Measurements from ENCODE around the gene MADD. TPM values are rescaled to one million over a fixed set of nuclear protein-coding genes. Genes with fewer than 3 reads are reported as not detected.

MADD gene
- total and polyA plus RNA-seq, 2 experiments from 2014 or later = 9.9 to 17.4 TPM

GRCh38 chr11:47284151-47284550, 14.2 kb downstream of the MADD start:
- no peaks in the 10 kb centered on the region for H3K79me2 ChIP-seq (ENCODE audit: insufficient read depth)
- DNase-seq = no peak
- H3K9me2 ChIP-seq (ENCODE audit: insufficient read depth) = no peaks in the 10 kb centered on the region
- H3K27me3 ChIP-seq (replicated peaks; ENCODE audit: insufficient read depth) = no peaks in the 10 kb centered on the region
- in situ Hi-C loops (cut with MboI) = no loop called here
- no peaks in the 10 kb centered on the region for H3K9me3 ChIP-seq (ENCODE audit: low read depth)
- no peaks in the 10 kb centered on the region for H3K4me1 ChIP-seq (ENCODE audit: insufficient read depth)
- H3K9ac ChIP-seq = no peak overlapping the region
- no peaks in the 10 kb centered on the region for H3F3A ChIP-seq (ENCODE audit: insufficient read depth)
- 97% methylated on average over 4 of the region's 4 CpGs for WGBS, 2 experiments (ENCODE audit: low coverage in 1 of 2, low lambda C conversion rate in 2 of 2, missing lambda C conversion rate in 2 of 2)
- H2AFZ ChIP-seq = no peak overlapping the region
- H3K36me3 ChIP-seq (ENCODE audit: low read depth) = peaks cover 36% of the 10 kb centered on the region; the same call in 1 of the 2 replicates
- H3K4me2 ChIP-seq (ENCODE audit: unreplicated experiment) = no peak overlapping the region
- TF ChIP-seq EZH2 (IDR thresholded peaks at IDR 0.05; ENCODE audit: insufficient read depth, poor library complexity, severe bottlenecking) = no peak
- no peak for TF ChIP-seq EZH2phosphoT487 (IDR thresholded peaks at IDR 0.05; ENCODE audit: insufficient read depth, low read depth)
- no peaks in the 10 kb centered on the region for H4K20me1 ChIP-seq (ENCODE audit: insufficient read depth)
- no peak overlapping the region for H3K4me3 ChIP-seq
- no peak overlapping the region for H3K27ac ChIP-seq

- no peak overlapping the region for H3K4me3 ChIP-seq
- no peaks in the 10 kb centered on the region for H3F3A ChIP-seq (ENCODE audit: insufficient read depth)
- H3K9ac ChIP-seq = no peak overlapping the region
- H3K27me3 ChIP-seq (replicated peaks; ENCODE audit: insufficient read depth) = no peaks in the 10 kb centered on the region
- no peak overlapping the region for H3K4me2 ChIP-seq (ENCODE audit: unreplicated experiment)
- no peaks in the 10 kb centered on the region for H3K79me2 ChIP-seq (ENCODE audit: insufficient read depth)
- peaks cover 39% of the 10 kb centered on the region; the same call in 1 of the 2 replicates for H3K36me3 ChIP-seq (ENCODE audit: low read depth)
- in situ Hi-C loops (cut with MboI) = no loop called here
- no peak overlapping the region for H2AFZ ChIP-seq
- no peaks in the 10 kb centered on the region for H3K4me1 ChIP-seq (ENCODE audit: insufficient read depth)
- H3K9me3 ChIP-seq (ENCODE audit: low read depth) = no peaks in the 10 kb centered on the region
- H4K20me1 ChIP-seq (ENCODE audit: insufficient read depth) = no peaks in the 10 kb centered on the region
- TF ChIP-seq EZH2 (IDR thresholded peaks at IDR 0.05; ENCODE audit: insufficient read depth, poor library complexity, severe bottlenecking) (no peak), EZH2phosphoT487 (IDR thresholded peaks at IDR 0.05; ENCODE audit: insufficient read depth, low read depth) (no peak)
- no peaks in the 10 kb centered on the region for H3K9me2 ChIP-seq (ENCODE audit: insufficient read depth)
- no peak overlapping the region for H3K27ac ChIP-seq
- WGBS, 2 experiments (ENCODE audit: low coverage in 1 of 2, low lambda C conversion rate in 2 of 2, missing lambda C conversion rate in 2 of 2) = 94 to 97% methylated on average over 13 of the region's 13 CpGs
- no peak for DNase-seq
Observed at GRCh38 chr11:47285969-47286770, 16.2 kb downstream of the MADD start.

GRCh38 chr11:47288066-47288465, 18.1 kb downstream of the MADD start:
- Histone ChIP-seq H2AFZ (no peak overlapping the region), H3K27me3 (replicated peaks; ENCODE audit: insufficient read depth) (no peaks in the 10 kb centered on the region), H3K36me3 (ENCODE audit: low read depth) (peaks cover 27% of the 10 kb centered on the region; the same call in 1 of the 2 replicates), H3K27ac (no peak overlapping the region), H3K9me3 (ENCODE audit: low read depth) (no peaks in the 10 kb centered on the region), H3K4me1 (ENCODE audit: insufficient read depth) (no peaks in the 10 kb centered on the region), H3K9ac (no peak overlapping the region), H3K4me2 (ENCODE audit: unreplicated experiment) (no peak overlapping the region), H3K4me3 (no peak overlapping the region), H3K79me2 (ENCODE audit: insufficient read depth) (no peaks in the 10 kb centered on the region), H3F3A (ENCODE audit: insufficient read depth) (no peaks in the 10 kb centered on the region), H3K9me2 (ENCODE audit: insufficient read depth) (no peaks in the 10 kb centered on the region), H4K20me1 (ENCODE audit: insufficient read depth) (no peaks in the 10 kb centered on the region)
- no peak for TF ChIP-seq EZH2phosphoT487 (IDR thresholded peaks at IDR 0.05; ENCODE audit: insufficient read depth, low read depth)
- no peak for TF ChIP-seq EZH2 (IDR thresholded peaks at IDR 0.05; ENCODE audit: insufficient read depth, poor library complexity, severe bottlenecking)
- WGBS, 2 experiments (ENCODE audit: low coverage in 1 of 2, low lambda C conversion rate in 2 of 2, missing lambda C conversion rate in 2 of 2) = 93 to 94% methylated on average over 5 of the region's 5 CpGs
- no peak for DNase-seq
- in situ Hi-C loops (cut with MboI) = no loop called here

GRCh38 chr11:47289856-47290255, 19.9 kb downstream of the MADD start:
- no peak overlapping the region for H2AFZ ChIP-seq
- H4K20me1 ChIP-seq (ENCODE audit: insufficient read depth) = no peaks in the 10 kb centered on the region
- H3F3A ChIP-seq (ENCODE audit: insufficient read depth) = no peaks in the 10 kb centered on the region
- H3K4me2 ChIP-seq (ENCODE audit: unreplicated experiment) = no peak overlapping the region
- no peaks in the 10 kb centered on the region for H3K9me3 ChIP-seq (ENCODE audit: low read depth)
- WGBS, 2 experiments (ENCODE audit: low coverage in 1 of 2, low lambda C conversion rate in 2 of 2, missing lambda C conversion rate in 2 of 2) = 92 to 93% methylated on average over 15 of the region's 15 CpGs
- peaks cover 22% of the 10 kb centered on the region; the same call in 1 of the 2 replicates for H3K36me3 ChIP-seq (ENCODE audit: low read depth)
- no peaks in the 10 kb centered on the region for H3K27me3 ChIP-seq (replicated peaks; ENCODE audit: insufficient read depth)
- H3K9me2 ChIP-seq (ENCODE audit: insufficient read depth) = no peaks in the 10 kb centered on the region
- no peak for DNase-seq
- no peak overlapping the region for H3K9ac ChIP-seq
- H3K27ac ChIP-seq = no peak overlapping the region
- no peak overlapping the region for H3K4me3 ChIP-seq
- H3K4me1 ChIP-seq (ENCODE audit: insufficient read depth) = no peaks in the 10 kb centered on the region
- no peaks in the 10 kb centered on the region for H3K79me2 ChIP-seq (ENCODE audit: insufficient read depth)
- in situ Hi-C loops (cut with MboI) = no loop called here
- TF ChIP-seq EZH2phosphoT487 (IDR thresholded peaks at IDR 0.05; ENCODE audit: insufficient read depth, low read depth) = no peak
- no peak for TF ChIP-seq EZH2 (IDR thresholded peaks at IDR 0.05; ENCODE audit: insufficient read depth, poor library complexity, severe bottlenecking)
